Heart left ventricle (tissue), 13 donors: ENCODE measurements around the gene CTXN1.

Source experiments
- POLR2A ChIP-seq, 2 donors: fragments of 450-650 bp; IDR thresholded peaks; one replicate each; pipeline ENCODE4 v1.6.1; 2017; ENCODE audit warnings: antibody characterized with exemption in 2 of 2, mild to moderate bottlenecking in 2 of 2, moderate library complexity in 2 of 2
- TF ChIP-seq, protein P1 (sequence below), 12 donors: fragments of 200-600 bp; sonication (generic) in 4 of 12; IDR thresholded peaks; one replicate each; pipeline versions ENCODE4 v1.5.0 to v1.8.0; 2018 to 2022; ENCODE audit warnings: antibody characterized with exemption in 12 of 12, mild to moderate bottlenecking in 5 of 12
- donor health status: ischemic (EF 13 %, LVEDD 7.1; RV severe dilation, severe dysfunction).
- donor health status: DM: no; HTN: yes; CAD: no.
- donor health status: DM: no; HTN: no; CAD: no.
- donor health status: ischemic (EF 25% LVEDD 6.9; RV normal size, moderate dysfunction).
- donor health status: ischemic (EF 25% LVEDD 5.7; RV mildly dilated, moderate dysfunction).
- donor health status: ischemic (EF 35%, LVEDD 5.7; RV mildly dilated, moderate dysfunction).
- donor health status: nonischemic (EF 11% LVEDD 7.7; RV severe dilation, severe dysfunction).
- donor health status: DM: yes; HTN: yes; CAD: no.
- donor health status: PGD.
- donor health status: ischemic (EF 29% LVEDD 5.4; RV normal size, mild dysfunction).
- donor health status: nonischemic (EF 23%, LVEDD 6.1; RV moderate dilation, normal function).

DNA sequence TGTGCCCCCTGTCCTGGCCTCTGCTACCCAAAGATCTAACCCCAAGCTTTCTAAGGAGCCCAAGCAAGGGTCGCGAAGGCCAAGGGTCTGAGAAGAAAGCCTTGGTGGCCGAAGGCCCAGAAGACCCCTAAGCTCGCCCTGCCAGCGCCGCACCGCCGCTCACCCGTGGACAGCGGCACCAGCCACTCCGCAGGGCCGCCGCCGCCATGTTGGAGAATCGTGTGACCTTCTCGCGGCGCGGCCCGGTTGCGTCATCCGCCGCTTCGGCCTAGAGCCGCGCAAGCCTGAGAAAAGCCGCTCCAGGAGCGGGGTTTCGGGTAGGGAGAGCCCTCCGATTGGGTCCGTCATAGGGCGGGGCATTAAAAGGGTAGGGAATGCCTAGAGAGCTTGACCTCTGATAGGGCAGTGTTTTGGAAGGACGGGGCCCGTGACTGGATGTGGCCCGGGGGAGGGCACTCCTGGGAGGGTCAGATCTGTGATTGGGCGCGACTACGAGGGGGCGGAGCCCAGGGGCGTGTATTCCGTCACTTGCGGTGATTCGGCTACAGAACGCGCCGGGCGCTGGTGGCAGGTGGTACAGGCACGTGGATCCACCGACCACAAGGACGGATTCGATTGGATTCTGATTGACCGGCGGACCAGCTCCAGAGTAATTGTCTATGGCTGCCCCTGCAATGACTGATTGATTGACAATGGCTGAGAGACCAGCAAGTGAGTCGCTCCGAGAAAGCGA is 17.7 kb upstream of the CTXN1 start, which contains the start of gene TIMM44:
- TF ChIP-seq, protein P1, sequence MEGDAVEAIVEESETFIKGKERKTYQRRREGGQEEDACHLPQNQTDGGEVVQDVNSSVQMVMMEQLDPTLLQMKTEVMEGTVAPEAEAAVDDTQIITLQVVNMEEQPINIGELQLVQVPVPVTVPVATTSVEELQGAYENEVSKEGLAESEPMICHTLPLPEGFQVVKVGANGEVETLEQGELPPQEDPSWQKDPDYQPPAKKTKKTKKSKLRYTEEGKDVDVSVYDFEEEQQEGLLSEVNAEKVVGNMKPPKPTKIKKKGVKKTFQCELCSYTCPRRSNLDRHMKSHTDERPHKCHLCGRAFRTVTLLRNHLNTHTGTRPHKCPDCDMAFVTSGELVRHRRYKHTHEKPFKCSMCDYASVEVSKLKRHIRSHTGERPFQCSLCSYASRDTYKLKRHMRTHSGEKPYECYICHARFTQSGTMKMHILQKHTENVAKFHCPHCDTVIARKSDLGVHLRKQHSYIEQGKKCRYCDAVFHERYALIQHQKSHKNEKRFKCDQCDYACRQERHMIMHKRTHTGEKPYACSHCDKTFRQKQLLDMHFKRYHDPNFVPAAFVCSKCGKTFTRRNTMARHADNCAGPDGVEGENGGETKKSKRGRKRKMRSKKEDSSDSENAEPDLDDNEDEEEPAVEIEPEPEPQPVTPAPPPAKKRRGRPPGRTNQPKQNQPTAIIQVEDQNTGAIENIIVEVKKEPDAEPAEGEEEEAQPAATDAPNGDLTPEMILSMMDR (IDR thresholded peaks at IDR 0.05), result peak in 1 of 12 donors; percentile 8
- TF ChIP-seq POLR2A (IDR thresholded peaks at IDR 0.05), result peak in 1 of 2 donors; percentile 85
